Activated naive CD4-positive, alpha-beta T cell treated with anti-CD3 and anti-CD28 coated beads for 36 hours (primary cell): ENCODE measurements around the gene ZBTB8A. TPM values are rescaled to one million over a fixed set of nuclear protein-coding genes. Genes with fewer than 3 reads are reported as not detected.
"Not testable (repeated sequence)": the region's sequence is repeated elsewhere in the genome, so short reads cannot be mapped to it uniquely, and the experiment has no call there.

Experiments used
- CTCF ChIA-PET: fragments of 350-600 bp; sonication (Branson Sonifier 250); formaldehyde crosslinking; loops from one replicate; lab custom pipeline; 2021; ENCODE audit warnings: antibody characterized with exemption; lab: Charles Lee
- DNase-seq: peaks from one replicate; pipeline ENCODE4 v3.0.0-alpha.2; 2020
- H3K27ac Mint-ChIP-seq: one replicate; pipeline ENCODE4 v1.8.0; 2021; ENCODE audit warnings: mild to moderate bottlenecking, mixed read lengths
- H3K27me3 Mint-ChIP-seq: one replicate; pipeline ENCODE4 v1.8.0; 2021; ENCODE audit warnings: low read depth, mixed read lengths
- H3K36me3 Mint-ChIP-seq: one replicate; pipeline ENCODE4 v1.8.0; 2021; ENCODE audit warnings: low read depth, mixed read lengths
- H3K4me1 Mint-ChIP-seq: one replicate; pipeline ENCODE4 v1.8.0; 2021; ENCODE audit warnings: low read depth, mixed read lengths
- H3K4me3 Mint-ChIP-seq: one replicate; pipeline ENCODE4 v1.8.0; 2021; ENCODE audit warnings: mild to moderate bottlenecking, moderate library complexity, mixed read lengths
- H3K9me3 Mint-ChIP-seq: one replicate; pipeline ENCODE4 v1.8.0; 2021; ENCODE audit warnings: mixed read lengths
- intact Hi-C: fragments of 100-400 bp; cut with micrococcal nuclease; formaldehyde crosslinking; loops from one replicate; pipeline ENCODE4 v1.15.1; 2023
- total RNA-seq, 2 experiments: library from RNA; stranded (reverse); gene quantifications; one replicate each; pipeline ENCODE4 v1.2.3, GENCODE V29; 2021

ZBTB8A gene
- total RNA-seq, 2 experiments from 2014 or later: 0.21 to 0.35 TPM

DNA sequence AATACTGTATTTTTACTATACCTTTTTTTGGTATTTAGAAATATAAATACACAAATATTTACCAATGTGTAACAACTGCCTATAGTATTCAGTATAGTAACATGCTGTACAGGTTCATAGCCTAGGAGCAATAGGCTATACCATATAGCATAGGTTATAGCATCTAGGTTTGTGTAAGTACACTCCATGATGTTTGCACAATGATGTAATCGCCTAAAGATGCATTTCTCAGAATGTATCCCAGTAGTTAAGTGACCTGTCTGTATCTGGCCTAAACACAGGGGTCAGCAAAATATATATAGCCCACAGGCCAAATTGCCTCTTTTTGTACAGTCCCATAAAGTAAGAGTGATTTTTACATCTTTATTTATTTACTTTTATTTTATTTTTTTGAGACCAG, 86.9 kb downstream of the ZBTB8A start:
- intact Hi-C loops: no loop called here
- H3K4me1 Mint-ChIP-seq: peaks cover 34% of the 10 kb centered on the region
- CTCF ChIA-PET: no interaction called here

DNA sequence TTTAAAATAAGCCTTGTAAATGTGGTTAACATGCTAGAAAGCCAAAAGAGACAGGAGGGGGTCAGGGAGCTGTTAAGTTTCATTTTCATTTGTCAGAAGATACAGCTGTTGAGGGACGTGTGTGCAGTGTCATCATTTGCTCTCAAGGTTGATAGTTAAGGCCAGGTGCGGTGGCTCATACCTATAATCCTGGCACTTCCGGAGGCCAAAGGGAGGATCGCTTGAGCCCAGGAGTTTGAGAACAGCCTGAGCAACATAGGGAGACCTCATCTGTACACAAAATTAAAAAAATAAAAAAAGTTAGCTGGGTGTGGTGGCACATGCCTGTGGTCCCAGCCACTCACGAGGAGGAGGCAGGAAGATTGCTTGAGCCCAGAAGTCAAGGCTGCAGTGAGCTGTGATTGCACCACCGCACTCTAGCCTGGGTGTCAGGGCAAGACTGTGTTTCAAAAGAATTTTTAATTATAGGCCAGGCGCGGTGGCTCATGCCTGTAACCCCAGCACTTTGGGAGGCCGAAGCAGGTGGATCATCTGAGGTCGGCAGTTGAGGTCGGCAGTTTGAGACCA, 88.5 kb downstream of the ZBTB8A start:
- peak; percentile 20 for DNase-seq
- H3K4me1 Mint-ChIP-seq: peaks cover 27% of the 10 kb centered on the region
- H3K9me3 Mint-ChIP-seq: peaks cover 3% of the 10 kb centered on the region
- intact Hi-C loops: no loop called here
- no peaks in the 10 kb centered on the region for H3K27me3 Mint-ChIP-seq
- no peak overlapping the region for H3K4me3 Mint-ChIP-seq
- peaks cover 23% of the 10 kb centered on the region for H3K36me3 Mint-ChIP-seq
- CTCF ChIA-PET: interaction anchor here (0.6 to 1.0 kb wide), 2 partner anchors 107 to 145 kb away, joined by 3 to 4 read pairs; no protein-coding TSS in a partner anchor
- no peak overlapping the region for H3K27ac Mint-ChIP-seq

More for the DNA sequence above, 86.9 kb downstream of the ZBTB8A start:
- H3K36me3 Mint-ChIP-seq: peaks cover 28% of the 10 kb centered on the region
- no peak overlapping the region for H3K27ac Mint-ChIP-seq
- peaks cover 3% of the 10 kb centered on the region for H3K9me3 Mint-ChIP-seq
- H3K27me3 Mint-ChIP-seq: no peaks in the 10 kb centered on the region
- no peak for DNase-seq
- no peak overlapping the region for H3K4me3 Mint-ChIP-seq

DNA sequence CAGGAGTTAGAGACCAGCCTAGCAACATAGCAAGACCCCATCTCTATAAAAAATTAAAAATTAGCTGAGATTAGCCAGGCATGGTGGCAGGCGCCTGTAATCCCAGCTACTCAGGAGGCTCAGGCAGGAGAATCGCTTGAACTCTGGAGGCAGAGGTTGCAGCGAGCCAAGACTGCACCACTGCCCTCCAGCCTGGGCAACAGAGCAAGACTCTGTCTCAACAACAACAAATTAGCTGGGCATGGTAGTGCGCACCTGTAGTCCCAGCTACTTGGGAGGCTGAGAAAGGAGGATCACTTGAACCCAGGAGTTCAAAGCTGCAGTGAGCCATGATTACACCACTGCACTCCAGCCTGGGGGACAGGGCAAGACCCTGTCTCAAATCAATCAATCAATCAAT, 90.9 kb downstream of the ZBTB8A start:
- intact Hi-C loops, CTCF ChIA-PET, H3K27ac Mint-ChIP-seq, H3K27me3 Mint-ChIP-seq, H3K9me3 Mint-ChIP-seq, H3K4me3 Mint-ChIP-seq, DNase-seq: not testable (repeated sequence)
- Mint-ChIP-seq H3K36me3 (peaks cover 21% of the 10 kb centered on the region), H3K4me1 (peaks cover 13% of the 10 kb centered on the region)

DNA sequence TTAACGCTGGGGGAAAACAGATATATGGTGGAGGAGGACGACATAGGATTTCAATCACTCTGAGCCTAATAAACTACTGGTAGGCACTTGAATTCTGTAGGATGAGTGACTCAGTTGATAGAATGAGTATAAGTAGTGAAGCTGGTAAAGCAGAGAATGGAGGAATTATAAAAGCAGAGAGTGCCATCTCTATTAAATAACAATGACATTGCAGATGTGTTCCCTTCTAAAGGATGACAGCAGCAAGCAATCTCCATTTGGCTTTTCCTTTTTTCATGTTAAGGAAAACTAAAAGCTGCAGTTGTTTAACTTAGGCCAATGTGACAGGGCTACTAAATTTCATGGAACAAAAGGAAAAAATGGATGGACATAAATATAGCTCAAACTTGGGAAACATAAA, 93.6 kb downstream of the ZBTB8A start:
- Mint-ChIP-seq H3K4me1 (peaks cover 9% of the 10 kb centered on the region), H3K4me3 (no peak overlapping the region), H3K27me3 (no peaks in the 10 kb centered on the region), H3K36me3 (peaks cover 14% of the 10 kb centered on the region), H3K27ac (no peak overlapping the region), H3K9me3 (no peaks in the 10 kb centered on the region)
- CTCF ChIA-PET: interaction anchor here (0.6 to 1.1 kb wide), 2 partner anchors 113 to 454 kb away, joined by 3 to 5 read pairs; no protein-coding TSS in a partner anchor
- intact Hi-C loops: no loop called here
- DNase-seq: no peak

DNA sequence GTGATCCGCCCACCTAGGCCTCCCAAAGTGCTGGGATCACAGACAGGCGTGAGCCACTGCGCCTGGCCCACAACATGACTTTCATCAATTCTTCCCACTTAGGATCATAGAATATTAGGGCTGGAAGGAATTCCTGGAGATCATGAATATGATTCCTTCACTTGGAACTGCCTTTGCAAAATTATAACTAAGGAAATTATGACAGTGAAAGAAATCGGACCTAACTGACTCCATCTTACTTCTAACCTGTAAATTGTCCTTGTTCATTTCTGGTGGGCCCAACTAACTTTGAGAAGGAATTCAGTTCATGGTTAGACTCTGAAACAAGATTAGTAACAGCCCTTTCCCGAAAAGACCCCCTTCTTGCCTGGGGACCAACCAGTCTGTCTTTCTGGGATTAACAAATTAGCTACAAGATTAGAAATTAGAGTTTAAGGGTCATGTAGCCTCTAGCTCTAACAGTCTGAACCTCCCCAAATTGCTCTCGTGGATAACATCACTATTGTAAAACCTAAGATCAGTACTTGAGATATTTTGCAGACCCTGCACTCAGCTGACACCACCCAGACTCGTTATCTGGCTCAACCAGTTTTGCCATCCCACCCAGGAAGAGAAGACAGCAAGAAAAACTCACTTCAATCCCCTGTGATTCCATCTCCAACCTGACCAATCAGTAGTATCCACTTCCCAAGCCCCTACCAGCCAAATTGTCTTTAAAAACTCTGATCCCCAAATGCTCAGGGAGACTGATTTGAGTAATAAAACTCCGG, 96.5 kb downstream of the ZBTB8A start:
- no peaks in the 10 kb centered on the region for H3K9me3 Mint-ChIP-seq
- H3K4me3 Mint-ChIP-seq: no peak overlapping the region
- intact Hi-C loops: no loop called here
- peaks cover 15% of the 10 kb centered on the region for H3K36me3 Mint-ChIP-seq
- CTCF ChIA-PET: interaction anchor here (1.0 kb wide), 1 partner anchor 115 kb away, joined by 3 read pairs; no protein-coding TSS in a partner anchor
- peaks cover 9% of the 10 kb centered on the region for H3K4me1 Mint-ChIP-seq
- no peaks in the 10 kb centered on the region for H3K27me3 Mint-ChIP-seq
- no peak for DNase-seq
- H3K27ac Mint-ChIP-seq: no peak overlapping the region

DNA sequence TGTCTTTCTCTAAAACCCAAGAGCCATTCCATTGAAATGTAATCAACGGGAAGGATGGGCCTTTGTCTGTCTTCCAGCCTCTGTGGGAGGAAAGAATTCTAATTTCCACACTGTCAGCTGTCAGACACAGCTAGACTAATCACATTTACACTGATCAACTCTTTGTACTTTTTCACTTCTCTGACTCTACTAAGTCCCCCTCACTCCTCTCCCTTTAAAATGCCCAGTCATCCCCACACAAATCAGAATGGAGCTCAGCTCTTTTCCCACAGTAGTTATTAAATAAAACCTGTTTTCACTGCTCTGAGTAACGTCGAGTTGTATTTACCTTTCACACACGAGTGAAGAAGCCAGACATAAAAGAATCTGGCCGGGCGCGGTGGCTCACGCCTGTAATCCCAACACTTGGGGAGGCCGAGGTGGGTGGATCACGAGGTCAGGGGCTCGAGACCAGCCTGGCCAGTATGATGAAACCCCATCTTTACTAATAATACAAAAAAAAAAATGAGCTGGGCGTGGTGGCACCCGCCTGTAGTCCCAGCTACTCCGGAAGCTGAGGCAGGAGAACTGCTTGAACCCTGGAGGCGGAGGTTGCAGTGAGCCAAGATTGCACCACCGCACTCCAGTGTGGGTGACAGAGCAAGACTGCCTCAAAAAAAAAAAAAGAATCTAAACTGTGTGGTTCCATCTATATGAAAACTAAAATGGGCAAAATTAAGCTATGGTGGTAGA, 97.9 kb downstream of the ZBTB8A start:
- DNase-seq: no peak
- H3K4me1 Mint-ChIP-seq: peaks cover 9% of the 10 kb centered on the region
- no peak overlapping the region for H3K4me3 Mint-ChIP-seq
- intact Hi-C loops: no loop called here
- no peaks in the 10 kb centered on the region for H3K27me3 Mint-ChIP-seq
- H3K27ac Mint-ChIP-seq: no peak overlapping the region
- peaks cover 15% of the 10 kb centered on the region for H3K36me3 Mint-ChIP-seq
- CTCF ChIA-PET: interaction anchor here (0.6 kb wide), 1 partner anchor 140 kb away, joined by 4 read pairs; no protein-coding TSS in a partner anchor
- H3K9me3 Mint-ChIP-seq: no peaks in the 10 kb centered on the region

DNA sequence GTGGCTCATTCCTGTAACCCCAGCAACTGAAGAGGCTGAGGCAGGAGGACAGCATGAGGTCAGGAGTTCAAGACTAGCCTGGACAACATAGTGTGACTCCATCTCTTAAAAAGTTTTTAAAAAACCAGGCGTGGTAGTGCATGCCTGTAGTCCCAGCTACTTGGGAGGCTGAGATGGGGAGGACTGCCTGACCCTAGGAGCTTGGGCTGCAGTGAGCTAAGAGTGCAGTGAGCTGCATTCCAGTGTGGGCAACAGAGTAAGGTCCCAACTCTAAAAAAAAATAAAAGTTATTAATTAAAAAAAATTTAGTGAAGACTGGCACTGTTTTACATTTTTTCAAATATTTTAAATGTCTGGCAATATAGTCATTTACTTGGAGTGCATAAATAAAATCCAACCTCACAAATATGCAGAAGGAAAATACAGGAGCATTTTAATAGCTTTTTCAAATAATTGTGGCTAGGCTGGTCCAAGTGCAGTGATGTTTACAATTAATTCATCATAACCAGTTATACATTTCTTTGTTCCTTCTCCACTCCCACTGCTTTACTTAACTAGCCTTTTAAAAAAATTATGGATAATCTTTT, 100.4 kb downstream of the ZBTB8A start:
- no peak for DNase-seq
- CTCF ChIA-PET: interaction anchor here (0.7 kb wide), 2 partner anchors 127 to 133 kb away, joined by 3 read pairs; no protein-coding TSS in a partner anchor
- intact Hi-C loops: no loop called here
- Mint-ChIP-seq H3K9me3 (no peaks in the 10 kb centered on the region), H3K27ac (no peak overlapping the region), H3K4me3 (no peak overlapping the region), H3K27me3 (no peaks in the 10 kb centered on the region), H3K36me3 (peaks cover 11% of the 10 kb centered on the region), H3K4me1 (peaks cover 9% of the 10 kb centered on the region)

DNA sequence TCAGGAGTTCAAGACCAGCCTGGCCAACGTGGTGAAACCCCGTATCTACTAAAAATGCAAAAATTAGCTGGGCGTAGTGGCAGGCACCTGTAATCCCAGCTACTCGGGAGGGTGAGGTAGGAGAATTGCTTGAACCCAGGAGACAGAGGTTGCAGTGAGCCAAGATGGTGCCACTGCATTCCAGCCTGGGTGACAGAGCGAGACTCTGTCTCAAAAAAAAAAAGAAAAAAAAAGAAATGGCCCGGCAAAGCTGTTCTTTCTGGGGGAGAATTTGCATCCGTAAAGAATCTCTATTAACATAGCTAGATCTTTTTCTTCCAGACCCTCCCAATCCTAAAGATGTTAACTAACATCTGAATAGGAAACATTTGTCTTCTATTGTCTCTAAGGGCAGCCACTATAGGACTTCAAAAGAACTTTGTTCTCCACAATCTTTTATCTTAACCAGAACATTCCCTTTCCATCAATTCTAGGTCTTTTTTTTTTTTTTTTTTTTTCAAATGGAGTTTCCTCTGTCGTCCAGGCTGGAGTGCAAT, 103.1 kb downstream of the ZBTB8A start:
- DNase-seq, H3K36me3 Mint-ChIP-seq, H3K4me1 Mint-ChIP-seq, H3K4me3 Mint-ChIP-seq, H3K27me3 Mint-ChIP-seq, H3K27ac Mint-ChIP-seq, intact Hi-C loops, H3K9me3 Mint-ChIP-seq: not testable (repeated sequence)
- CTCF ChIA-PET: interaction anchor here (0.6 kb wide), 1 partner anchor 802 kb away, joined by 3 read pairs; no protein-coding TSS in a partner anchor

DNA sequence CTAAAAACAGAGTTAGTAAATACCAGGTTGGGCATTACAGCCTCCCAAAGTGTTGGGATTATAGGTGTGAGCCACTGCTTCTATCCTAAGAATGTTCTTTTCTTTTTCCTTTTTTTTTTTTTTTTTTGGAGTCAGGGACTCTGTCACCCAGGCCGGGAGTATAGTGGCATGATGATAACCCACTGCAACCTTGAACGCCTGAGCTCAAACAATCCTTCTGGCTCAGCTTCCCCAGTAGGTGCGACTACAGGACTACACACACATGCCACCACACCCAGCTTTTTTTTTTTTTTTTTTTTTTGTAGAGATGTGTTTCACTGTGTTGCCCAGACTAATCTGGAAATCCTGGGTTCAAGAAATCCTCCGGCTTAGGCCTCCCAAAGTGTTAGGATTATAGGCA, 105.2 kb downstream of the ZBTB8A start:
- Mint-ChIP-seq H3K27ac (no peak overlapping the region), H3K36me3 (peaks cover 6% of the 10 kb centered on the region), H3K4me1 (peaks cover 23% of the 10 kb centered on the region), H3K27me3 (no peaks in the 10 kb centered on the region), H3K9me3 (no peaks in the 10 kb centered on the region), H3K4me3 (no peak overlapping the region)
- intact Hi-C loops: no loop called here
- no peak for DNase-seq
- CTCF ChIA-PET: interaction anchor here (0.6 kb wide), 1 partner anchor 61 kb away, joined by 7 read pairs; no protein-coding TSS in a partner anchor

DNA sequence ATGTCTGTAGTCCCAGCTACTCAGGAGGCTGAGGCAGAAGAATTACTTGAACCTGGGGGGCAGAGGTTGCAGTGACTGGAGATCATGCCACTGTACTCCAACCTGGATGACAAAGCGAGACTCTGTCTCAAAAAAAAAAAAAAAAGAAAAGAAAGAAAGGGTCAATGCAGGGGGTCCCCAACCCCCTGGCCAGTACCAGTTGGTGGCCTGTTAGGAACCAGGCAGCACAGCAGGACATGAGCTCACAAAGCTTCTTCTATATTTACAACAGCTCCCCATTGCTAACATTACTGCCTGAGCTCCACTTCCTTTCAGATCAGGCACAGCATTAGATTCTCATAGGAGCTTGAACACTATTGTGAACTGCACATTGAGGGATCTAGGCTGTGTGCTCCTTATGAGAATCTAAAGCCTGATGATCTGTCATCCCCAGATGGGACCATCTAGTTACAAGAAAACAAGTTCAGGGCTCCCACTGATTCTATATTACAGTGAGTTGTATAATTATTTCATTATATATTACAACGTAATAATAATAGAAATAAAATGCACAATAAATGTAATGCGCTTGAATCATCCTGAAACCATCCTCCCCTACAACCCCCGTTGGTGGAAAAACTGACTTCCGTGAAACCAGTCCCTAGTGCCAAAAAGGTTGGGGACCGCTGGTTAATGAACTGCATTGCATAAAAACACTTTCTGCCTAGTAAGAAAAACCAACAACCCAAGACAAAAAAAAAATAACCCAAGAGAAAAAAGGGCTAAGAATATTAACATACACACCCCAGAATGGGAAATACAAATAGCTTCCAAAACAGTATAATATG, 108.3 kb downstream of the ZBTB8A start:
- no peaks in the 10 kb centered on the region for H3K27me3 Mint-ChIP-seq
- CTCF ChIA-PET: interaction anchor here (3.3 kb wide), 1 partner anchor 127 kb away, joined by 15 read pairs; no protein-coding TSS in a partner anchor
- no peak overlapping the region for H3K27ac Mint-ChIP-seq
- no peak for DNase-seq
- H3K4me3 Mint-ChIP-seq: no peak overlapping the region
- no peaks in the 10 kb centered on the region for H3K9me3 Mint-ChIP-seq
- intact Hi-C loops: no loop called here
- peaks cover 19% of the 10 kb centered on the region for H3K36me3 Mint-ChIP-seq
- H3K4me1 Mint-ChIP-seq: peaks cover 30% of the 10 kb centered on the region

DNA sequence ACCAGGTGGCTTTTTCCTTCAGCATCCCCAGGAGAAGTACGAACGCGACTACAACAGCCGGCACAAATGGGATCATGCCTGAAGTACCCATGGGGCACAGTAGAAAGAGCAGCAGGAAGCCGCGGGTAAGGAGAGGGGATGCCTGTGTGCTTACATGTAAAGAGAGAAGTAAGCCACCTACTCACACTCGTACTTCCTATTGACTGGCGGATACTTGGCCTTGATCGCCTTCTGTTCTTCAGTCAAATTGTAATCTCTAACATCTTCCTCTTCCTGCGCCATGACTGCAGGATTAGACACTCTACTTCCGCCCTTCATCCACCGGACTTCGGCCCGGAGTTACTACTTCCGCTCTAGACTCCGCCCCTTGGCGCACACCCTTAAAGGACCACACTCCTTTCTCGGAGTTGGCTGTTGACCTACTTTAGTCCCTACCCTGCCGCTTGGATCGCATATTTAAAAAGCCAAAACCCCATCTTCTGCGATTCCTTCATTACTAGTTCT, 111.1 kb downstream of the ZBTB8A start, which contains the start of gene ZBTB8OS:
ZBTB8OS (minus strand) TSS at position 303 of the 504 bp plus-strand sequence; CDS start at position 282, 21 bp downstream.
- peak within 1 kb of the TSS; percentile 100 for H3K27ac Mint-ChIP-seq
- peak; percentile 92 for DNase-seq
- H3K36me3 Mint-ChIP-seq: peaks cover 34% of the 10 kb centered on the region
- CTCF ChIA-PET: interaction anchor here (0.6 to 3.3 kb wide), 4 partner anchors 10 to 204 kb away, joined by 3 to 15 read pairs (median 4); no protein-coding TSS in a partner anchor
- peaks cover 49% of the 10 kb centered on the region for H3K4me1 Mint-ChIP-seq
- peak within 1 kb of the TSS; percentile 97 for H3K4me3 Mint-ChIP-seq
- no peaks in the 10 kb centered on the region for H3K27me3 Mint-ChIP-seq
- intact Hi-C loops: loop anchor here (1.0 to 10.0 kb wide), 9 partner anchors 27 to 577 kb away; partner anchors contain the start of genes BSDC1, HDAC1, KPNA6 and RNF19B
- H3K9me3 Mint-ChIP-seq: no peaks in the 10 kb centered on the region
